Left forelimb (tissue), 1 donor: ENCODE measurements around the gene HHAT.
"Not testable (repeated sequence)": the region's sequence is repeated elsewhere in the genome, so short reads cannot be mapped to it uniquely, and the experiment has no call there.

Experiments
- DNase-seq: peaks from one replicate; pipeline ENCODE4 v3.0.0-alpha.2; 2018; ENCODE audit warnings: low spot score

HHAT gene

DNA sequence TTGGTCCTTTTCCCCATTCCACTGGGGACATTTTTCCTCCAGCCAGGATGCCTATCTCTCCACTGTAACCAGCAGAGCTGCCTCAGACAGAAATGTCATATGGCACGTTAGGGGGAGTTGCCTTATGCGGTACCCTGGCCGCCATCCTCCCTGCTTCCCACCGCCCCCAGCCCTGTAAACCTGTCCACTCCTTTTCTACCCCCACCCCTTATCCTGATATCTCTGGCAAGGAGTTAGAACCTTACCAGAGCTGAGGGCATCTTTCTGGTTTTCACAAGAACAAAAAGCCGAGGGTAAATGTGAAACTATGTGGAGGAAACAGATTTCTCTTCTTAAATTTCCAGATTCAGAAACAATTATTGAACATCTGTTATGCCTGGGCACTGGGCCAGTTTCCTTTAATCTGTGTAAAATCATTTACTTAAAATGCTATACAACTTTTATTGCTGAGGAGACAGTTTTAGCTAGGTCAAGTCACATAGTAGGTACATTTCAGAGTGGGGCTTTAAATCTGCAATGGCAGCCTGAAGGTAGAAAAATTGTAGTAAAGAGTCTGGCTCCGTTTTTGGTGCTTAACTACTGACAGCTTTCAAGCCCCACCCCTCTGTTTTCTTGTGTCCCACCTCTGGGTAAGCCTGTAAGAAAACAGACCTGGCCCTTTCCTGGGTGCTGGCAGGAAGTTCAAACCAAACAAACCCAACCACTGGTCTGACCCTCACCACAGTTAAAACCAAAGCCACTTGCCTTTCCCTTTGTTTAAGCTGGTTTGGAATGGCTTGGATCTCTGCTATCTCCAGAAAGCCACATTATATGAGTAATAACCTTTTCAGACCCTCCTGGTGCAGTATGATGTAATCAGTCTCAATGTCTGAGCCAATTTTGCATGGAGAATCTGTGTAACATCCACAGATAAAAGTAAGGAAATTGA is 319.0 kb downstream of the HHAT start:
- no peak for DNase-seq

DNA sequence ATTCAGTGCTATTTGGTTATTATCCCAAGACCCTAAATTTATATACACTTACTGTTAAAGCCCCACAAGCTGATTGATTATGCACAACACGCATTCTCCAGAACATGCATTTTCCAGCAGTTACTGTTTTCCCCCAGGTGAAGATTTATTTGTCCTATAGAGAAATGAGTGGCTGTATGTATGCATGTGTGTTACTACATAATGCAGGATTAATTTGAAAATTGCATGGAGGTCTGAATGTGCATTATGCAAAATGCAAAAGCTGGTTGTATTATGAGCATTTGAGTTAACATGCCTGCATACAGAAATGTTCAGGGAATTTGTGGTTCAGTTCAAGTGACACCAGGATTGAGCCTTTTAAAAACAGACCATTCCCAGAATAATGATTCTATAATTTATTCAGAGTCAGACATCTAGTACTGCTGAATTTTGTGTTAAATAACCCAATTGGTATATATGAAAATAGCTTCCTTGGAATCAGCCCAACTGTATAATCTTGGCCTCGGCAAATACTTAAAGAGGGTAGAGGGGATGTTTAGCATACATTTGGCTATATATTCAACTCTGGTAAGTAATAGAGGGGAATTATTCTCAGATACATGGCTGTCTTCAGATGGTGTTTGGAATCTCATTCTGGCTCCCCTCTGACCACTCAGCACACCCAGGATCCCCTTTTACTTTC is 320.0 kb downstream of the HHAT start:
- no peak for DNase-seq

DNA sequence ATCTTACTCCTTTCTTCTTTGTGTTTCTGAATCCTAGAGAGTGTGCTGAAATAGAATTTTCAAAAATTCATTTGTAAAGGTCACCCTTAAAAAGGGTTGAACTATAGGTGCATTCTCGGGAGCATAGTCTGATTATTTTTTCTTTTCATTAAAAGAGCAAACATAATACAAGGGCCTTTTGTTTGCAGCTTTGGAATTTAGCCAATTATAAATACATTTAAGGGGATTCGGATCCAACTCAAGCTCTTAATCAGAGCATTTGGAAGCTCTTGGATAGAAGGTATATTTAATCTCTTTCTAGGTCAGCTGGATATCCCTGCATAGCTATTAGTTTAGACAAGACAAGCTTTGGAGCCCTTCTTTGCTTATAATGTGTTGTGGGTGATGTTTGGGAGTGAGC is 321.7 kb downstream of the HHAT start:
- DNase-seq: no peak

DNA sequence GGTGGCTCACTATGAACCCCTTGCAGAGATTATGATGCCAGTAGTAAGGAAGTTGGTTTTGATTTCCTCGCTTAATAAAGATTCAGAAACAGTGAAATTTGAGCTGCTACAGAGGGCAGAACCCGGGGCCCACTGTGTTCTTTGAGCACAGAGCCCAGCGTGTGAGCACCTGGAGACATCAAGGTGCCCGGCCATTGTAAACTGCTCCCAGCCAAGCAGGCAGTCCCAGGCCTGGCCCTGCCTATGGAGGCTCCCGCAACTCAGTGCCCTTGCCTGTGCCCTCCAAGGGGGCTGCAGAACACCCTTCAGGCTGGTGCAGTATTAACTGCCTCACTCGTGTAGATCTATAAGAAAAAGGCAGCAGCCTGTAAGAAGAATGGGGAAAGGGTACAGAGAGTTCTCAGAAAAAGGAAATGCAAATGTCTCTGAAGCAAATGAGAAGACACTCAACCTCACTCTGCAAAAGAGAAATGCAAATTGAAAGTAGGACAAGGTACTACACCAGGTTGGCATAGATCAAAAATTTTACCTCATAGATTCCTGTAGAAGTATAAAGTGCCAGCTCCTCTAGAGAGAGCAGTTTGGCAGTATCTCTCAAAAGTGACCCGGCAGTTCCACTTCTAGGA is 323.7 kb downstream of the HHAT start:
- DNase-seq: no peak

DNA sequence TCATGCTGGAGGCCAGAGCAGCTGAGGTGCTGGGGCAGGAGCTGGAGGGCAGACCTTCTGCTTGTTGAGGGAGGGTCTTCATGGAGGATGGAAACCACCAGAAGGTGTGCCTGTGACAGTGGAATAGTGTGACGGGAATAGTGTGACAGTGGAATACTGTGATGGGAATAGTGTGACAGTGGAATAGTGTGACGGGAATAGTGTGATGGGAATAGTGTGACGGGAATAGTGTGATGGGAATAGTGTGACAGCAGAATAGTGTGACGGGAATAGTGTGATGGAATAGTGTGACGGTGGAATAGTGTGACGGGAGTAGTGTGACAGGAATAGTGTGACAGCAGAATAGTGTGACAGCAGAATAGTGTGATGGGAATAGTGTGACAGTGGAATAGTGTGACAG is 325.1 kb downstream of the HHAT start:
- DNase-seq: no peak

DNA sequence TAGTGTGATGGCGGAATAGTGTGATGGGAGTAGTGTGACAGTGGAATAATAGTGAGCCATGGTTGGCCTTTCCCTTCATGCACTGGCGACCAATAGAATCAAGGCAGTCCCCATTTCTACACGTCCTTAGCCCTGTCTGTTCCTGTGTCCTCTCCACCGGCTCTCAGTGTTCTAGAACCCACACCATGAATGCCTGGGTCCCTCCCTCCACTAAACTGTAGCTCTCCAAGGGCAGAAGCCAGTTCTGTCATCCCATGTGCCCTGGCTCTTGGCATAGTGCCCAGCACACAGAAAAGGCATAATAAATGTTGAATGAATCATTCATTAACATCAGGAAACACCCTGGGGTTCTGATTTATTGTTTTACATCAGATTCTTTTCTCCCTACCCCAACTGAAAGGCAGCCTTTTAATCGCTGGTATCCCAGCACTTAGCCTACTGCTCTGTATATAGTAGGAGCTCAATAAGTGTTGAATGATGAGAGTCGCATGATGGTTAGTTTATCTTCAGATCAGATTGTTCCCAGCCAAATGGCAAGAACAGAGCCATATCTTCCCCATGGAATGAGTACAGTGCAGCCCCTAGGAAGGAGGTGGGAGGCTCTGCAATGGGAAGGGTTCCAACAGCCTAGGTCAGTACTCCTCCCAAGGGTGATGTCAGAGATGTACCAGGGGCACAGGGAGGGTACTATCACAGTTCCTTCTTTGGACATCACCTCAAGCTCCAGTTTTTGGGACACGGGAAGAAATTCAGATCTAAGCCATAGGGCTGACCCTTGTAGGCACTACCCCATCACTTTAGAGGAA is 325.7 kb downstream of the HHAT start:
- no peak for DNase-seq

DNA sequence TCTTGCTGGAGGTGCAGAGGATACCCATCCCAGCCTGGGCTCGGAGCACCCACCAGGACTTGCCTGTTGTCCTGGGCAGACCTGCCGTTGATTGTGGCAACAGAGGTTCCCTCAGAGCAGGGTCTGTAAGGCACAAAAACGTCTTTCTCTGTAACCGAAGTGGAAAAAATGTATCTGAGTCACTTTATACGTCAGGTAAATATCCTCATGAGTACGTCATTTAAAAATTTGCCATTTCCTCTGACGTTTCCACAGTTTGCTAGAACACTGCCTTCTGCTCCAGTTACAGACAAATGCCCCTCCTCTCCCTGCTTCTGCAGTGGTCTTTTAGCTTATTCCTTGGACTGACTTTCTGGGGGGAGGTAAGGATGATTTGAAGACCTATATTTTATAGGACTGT is 326.8 kb downstream of the HHAT start:
- DNase-seq: no peak

DNA sequence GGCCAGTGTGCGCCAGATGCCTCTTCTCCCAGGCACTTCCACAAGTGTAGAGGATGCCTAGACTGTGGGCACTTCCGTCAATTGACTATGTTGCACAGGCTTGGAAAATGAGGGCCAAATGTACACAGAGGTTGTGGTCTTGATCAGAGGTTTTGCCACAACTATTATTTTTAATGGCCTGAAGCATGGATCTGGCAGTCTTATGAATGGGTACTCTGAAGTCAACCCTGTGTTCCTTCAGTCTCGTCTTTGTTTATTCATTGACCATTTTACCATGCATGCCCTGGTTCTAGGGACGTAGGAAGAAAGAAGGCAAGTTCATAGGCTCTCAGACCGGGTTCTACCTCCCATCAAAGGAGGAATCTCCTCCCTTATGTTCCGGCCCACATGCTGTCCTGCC is 329.1 kb downstream of the HHAT start:
- DNase-seq: no peak

DNA sequence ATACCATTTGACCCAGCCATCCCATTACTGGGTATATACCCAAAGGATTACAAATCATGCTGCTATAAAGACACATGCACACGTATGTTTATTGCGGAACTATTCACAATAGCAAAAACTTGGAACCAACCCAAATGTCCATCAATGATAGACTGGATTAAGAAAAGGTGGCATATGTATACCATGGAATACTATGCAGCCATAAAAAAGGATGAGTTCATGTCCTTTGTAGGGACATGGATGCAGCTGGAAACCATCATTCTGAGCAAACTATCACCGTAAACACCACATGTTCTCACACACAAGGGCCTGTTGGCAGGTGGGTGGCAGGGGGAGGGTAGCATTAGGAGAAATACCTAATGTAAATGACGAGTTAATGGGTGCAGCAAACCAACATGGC is 332.8 kb downstream of the HHAT start:
- not testable (repeated sequence) for DNase-seq

DNA sequence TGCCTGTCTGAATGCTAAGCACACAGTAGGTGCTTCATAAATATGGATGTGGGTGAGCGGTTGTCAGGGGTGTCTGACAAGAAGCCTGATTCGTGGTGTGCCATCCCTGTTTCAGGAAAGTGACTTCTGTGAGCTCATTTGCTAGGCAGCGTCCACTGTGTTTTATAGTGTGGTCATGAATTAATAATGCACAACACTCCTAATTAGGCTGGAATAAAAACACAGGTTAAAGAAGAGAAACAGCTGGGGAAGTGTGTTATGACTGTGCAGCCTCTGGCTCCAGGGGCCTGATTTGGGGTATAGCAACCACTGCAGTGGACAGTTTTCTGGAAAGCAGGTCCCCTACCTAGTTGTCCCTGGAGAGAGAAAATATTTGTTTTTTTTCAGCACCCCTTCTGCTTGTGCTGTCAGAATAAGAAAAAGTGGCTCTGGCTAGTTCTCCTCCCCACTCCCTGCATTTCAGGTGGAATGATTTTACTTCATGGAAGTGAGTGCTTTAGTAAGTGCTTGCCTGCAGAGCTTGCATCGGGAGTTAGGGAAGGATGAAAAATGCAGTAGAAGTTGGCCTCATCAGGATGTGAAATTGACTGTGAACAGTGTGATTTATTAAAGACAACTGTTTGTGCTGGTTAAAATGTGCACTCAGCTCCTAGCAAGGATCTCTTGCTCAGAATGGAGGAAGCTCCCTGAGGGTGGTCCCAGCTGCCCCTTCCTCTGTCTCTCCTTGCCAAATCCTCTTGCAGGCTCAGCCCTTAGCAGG is 333.8 kb downstream of the HHAT start:
- DNase-seq: no peak

DNA sequence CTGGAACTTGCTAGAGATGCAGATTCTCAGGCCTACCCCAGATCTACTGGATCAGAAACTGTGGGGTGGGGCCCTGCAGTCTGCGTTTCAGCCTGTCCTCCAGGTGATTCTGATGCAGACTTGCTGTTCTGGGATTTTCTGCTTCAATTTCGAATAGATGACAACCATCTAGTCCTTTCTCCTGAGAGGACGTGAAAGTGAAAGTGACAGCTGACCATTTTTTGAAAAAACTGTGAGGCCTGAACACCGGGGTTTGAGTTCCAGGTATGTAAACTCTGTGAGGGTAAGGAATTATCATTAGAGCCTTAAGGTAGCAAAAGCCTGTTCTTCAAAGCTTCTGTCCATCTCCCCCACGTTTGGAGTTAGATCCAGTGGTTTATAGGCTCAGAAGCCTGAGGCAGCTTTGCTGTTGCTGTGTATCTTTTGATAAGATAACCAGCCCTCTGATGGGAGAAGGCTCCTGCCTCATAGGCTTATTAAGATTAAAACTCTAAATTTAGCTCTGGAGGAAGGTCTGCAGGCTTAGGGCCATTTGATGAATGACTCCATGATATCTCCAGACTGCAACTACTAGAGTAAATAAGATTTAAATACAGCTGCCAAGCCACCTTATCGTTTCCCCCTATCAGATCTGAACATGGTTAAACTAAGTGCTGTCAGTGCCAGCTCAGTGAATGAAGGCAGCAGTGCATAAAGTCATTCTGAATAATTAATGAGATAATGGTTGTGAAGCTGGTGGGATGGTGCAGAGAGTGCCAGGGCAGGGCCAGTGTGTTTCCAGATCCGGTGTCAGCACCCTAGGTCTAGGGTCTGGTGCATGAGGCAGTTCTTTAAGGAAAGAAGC is 335.2 kb downstream of the HHAT start:
- no peak for DNase-seq

DNA sequence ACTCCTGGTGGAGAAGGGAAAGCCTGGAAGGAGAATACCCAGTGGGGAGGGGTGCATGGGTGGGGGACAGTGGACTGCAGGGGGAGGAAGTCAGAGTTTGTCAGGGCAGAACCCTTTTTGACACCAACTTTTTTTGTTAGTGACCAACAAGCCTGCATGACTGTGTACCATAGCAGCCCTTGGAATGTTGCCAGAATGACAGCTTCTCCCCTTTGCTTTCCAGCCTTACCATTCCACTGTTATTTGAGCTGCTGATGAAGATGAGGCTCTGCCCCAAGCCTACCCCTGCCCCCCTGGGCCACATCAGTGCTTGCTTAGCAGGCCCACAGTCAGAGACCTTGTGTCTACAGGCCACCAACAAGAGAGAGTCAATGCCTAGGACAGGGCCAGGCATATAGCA is 341.2 kb downstream of the HHAT start:
- no peak for DNase-seq

DNA sequence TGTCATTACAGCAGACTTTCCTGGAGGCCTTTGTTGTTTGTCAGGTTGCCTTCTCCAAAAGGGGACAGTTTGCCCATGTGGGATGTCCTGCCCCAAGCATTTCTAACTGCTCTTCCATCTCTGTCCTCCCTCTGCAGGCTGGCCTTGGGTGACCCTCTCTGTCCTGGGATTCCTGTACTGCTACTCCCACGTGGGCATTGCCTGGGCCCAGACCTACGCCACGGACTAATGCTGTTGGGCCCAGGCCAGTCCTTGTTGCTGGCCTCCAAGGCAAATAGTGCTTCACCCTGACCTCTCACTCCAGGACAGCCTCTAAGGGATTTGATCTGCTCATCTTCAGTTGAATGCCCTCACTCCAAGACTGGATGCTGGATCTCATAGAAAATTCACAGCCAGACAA is 345.4 kb downstream of the HHAT start:
- no peak for DNase-seq

DNA sequence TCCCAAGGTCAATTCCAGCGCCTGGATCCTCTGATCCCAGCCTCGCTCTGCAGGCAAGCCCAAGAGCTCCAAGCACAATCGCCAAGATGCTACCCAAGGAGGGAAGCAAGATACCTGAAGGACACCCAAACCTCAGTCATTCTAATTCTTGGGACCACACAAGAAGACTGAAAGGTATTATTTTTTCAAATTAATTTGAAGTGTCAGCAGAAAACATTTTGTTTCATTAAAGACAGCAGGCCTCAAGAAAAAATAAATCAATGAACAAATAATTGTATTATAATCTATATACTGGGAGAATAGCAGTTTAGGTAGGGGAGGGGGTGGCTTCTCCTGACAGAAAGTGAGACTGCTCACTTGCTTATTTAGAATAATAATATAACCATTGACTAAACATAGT is 347.8 kb downstream of the HHAT start:
- DNase-seq: no peak

DNA sequence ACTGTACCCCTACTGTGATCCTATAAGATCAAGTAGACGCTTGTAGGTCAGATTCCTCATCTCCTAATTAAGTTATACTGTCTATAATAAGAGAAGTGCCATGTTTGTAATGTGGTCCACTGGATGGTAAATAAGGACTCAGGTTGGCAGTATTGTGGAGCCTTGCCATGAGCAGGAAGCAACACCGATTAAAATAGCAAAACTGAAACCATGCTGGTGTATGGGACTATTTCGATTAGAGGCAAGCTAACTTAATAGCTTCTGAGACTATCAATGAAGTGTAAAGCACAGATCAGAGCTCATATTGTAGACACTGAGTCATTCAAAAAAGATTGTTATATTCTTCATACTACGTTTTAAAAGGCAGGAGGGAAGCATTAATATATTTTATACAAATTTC is 348.8 kb downstream of the HHAT start:
- no peak for DNase-seq

DNA sequence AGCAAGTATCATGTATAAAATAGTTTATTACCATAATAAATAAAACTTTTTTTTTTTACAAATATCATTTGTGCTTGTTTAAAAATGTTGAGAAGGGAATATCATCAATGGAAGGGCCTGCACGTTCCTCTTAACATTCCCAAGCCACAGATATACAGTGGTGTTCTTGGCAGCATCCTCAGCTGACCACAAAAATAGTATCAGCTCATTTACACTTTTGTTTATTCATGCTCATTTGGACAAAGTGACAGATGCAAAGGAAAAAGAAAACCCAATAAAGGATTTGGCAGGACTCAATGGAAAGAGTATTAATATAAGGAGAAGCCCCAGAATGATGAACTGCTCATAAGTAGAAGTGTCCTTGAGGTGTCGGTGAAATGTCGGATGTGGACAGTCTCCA is 349.6 kb downstream of the HHAT start:
- no peak for DNase-seq

DNA sequence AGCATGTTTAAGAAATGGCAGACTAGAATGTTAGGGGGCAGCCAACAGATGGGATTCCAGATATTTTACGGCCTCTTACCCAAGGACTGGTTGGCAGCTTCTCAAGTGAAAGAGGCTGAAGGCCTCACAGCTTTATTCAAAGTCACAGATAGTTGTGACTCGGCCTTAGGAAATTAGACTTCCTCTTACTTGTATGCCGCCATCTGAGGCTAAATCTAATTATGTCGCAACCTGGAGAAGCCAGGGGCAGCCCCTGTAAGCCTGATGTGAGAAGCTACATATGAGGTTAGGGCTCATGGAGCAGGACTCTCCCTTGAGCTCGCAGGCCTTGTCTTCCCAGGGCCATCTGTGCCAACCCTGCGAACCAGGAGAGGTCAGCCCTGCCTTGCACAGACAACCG is 352.5 kb downstream of the HHAT start:
- DNase-seq: no peak

DNA sequence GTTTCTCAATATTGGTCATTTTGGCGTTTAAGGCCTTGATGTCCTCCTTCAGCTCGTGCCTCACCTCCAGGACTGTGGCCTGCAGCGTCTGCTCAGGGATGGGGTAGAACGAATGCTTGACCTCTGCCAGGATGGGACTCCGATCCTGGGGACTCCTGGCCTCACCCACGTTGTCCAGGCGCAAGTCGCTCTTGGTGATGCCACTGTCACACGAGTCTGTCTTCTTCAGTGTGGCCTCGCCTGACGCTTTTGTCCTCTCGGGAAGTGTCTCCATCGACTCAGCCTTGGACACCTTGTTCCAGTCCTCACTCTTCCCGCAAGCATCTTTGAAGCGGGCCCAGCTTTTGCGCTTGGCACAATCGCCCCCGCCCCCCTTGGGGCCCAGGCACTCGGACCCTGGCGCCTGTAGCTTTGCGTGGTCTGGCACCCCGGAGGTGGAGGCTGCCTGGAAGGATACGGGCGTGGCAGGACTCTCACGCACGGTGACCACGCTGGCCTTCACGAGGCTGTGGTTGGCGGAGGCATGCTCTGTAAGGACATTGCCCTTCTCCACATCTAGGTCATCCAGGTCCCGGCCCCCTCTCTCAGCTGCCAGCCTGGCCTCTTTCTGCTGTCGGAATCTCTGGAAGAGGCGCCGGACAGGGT is 354.8 kb downstream of the HHAT start:
- DNase-seq: no peak

DNA sequence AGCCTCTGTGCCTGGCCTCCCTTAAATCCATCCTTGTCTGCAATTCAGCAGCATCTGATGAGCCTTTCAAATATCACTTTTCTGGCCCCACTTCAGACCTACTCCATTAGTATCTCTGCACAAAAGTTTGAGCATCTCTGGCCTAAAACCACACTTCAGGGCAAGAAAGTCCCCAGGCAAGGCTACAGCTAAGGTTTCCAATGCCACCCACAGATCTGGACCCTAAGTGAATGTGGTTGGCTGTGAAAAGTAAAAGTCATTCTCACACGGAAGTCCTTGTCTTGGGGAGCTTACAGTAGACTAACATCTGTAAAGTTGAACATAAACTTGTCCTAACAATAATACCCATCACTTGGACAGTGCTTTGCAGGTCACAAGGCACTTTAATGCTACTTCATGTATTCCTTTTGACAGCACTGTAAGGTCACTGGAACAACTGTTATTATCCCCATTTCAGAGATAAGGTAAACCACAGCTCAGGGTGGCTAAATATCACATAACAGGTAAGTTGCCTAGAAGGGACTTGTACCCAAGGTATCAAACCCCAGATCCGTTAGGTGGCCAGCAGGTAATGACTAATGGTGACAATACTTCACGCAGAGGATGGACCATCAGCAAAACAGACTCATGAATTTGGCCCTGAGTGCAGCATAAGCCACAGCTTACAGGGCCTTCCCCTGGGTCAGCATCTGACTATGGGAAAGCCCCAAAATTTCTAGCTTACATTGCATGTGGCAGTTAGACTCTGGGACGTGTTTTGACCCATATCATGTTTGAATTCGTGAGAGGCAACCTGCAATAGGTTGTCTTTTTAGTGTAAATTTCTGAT is 356.0 kb downstream of the HHAT start:
- no peak for DNase-seq
